K562 (cell line): ENCODE results near the gene PRDX2. TPM values are rescaled to one million over a fixed set of nuclear protein-coding genes. Genes with fewer than 3 reads are reported as not detected.

Experiments
- ASH1L ChIP-seq: fragments of 450-650 bp; IDR thresholded peaks from 2 replicates; pipeline ENCODE4 v1.6.1; 2018; ENCODE audit warnings: borderline replicate concordance, mild to moderate bottlenecking, low read depth; ENCODE audit not compliant: partially characterized antibody
- CREB3 ChIP-seq: fragments of 450-650 bp; conservative IDR thresholded peaks from 2 replicates; pipeline ENCODE4 v1.6.1; 2016; ENCODE audit warnings: missing genetic modification characterization, low read depth, mild to moderate bottlenecking, missing compliant biosample characterization, moderate library complexity
- CREBBP ChIP-seq: IDR thresholded peaks from one replicate; pipeline ENCODE4 v1.6.1; 2012; ENCODE audit warnings: low read depth, mild to moderate bottlenecking, control low read depth, inconsistent platforms, low read length
- DEAF1 ChIP-seq: fragments of 450-650 bp; formaldehyde crosslinking; IDR thresholded peaks from 2 replicates; pipeline ENCODE4 v1.4.0; 2020; ENCODE audit warnings: mild to moderate bottlenecking, moderate library complexity
- ETV1 ChIP-seq: fragments of 450-650 bp; conservative IDR thresholded peaks from 2 replicates; pipeline ENCODE4 v1.6.1; 2016; ENCODE audit warnings: missing genetic modification characterization, control low read depth, low read depth, missing compliant biosample characterization
- FOS ChIP-seq: IDR thresholded peaks from 3 replicates; pipeline ENCODE4 v1.6.1; 2011; ENCODE audit not compliant: insufficient read length; ENCODE audit errors: extremely low read depth
- HEY1 ChIP-seq: fragments of 250-450 bp; sonication (Bioruptor Pico); IDR thresholded peaks from 2 replicates; pipeline ENCODE4 v1.5.0; 2020; ENCODE audit warnings: mild to moderate bottlenecking, moderate library complexity, borderline replicate concordance
- KAT7 ChIP-seq: sonication (generic); formaldehyde crosslinking; IDR thresholded peaks from 2 replicates; pipeline ENCODE4 v1.8.0; 2022; ENCODE audit warnings: missing genetic modification reagents, mild to moderate bottlenecking, borderline replicate concordance
- PHB ChIP-seq: fragments of 250-450 bp; sonication (Bioruptor Pico); IDR thresholded peaks from 2 replicates; pipeline ENCODE4 v1.5.0; 2021
- SMC3 ChIP-seq: conservative IDR thresholded peaks from 2 replicates; pipeline ENCODE4 v1.6.1; 2011; ENCODE audit warnings: low read depth, low read length, improper control_type of control experiment; ENCODE audit not compliant: insufficient read depth
- SREBF2 ChIP-seq: sonication (generic); formaldehyde crosslinking; IDR thresholded peaks from 2 replicates; pipeline ENCODE4 v1.4.0; 2020; ENCODE audit warnings: mild to moderate bottlenecking, missing genetic modification reagents
- TAF1 ChIP-seq: IDR thresholded peaks from 2 replicates; pipeline ENCODE4 v1.6.1; 2011; ENCODE audit warnings: mild to moderate bottlenecking, low read length, moderate library complexity; ENCODE audit not compliant: insufficient read depth, control insufficient read depth, severe bottlenecking; ENCODE audit errors: extremely low read depth
- TSHZ1 ChIP-seq: fragments of 250-450 bp; sonication (Bioruptor Pico); IDR thresholded peaks from 2 replicates; pipeline ENCODE4 v1.4.0; 2020; ENCODE audit warnings: mild to moderate bottlenecking, moderate library complexity
- ZNF121 ChIP-seq: sonication (generic); formaldehyde crosslinking; conservative IDR thresholded peaks from 2 replicates; pipeline ENCODE4 v1.8.0; 2022; ENCODE audit warnings: missing genetic modification reagents
- ZNF224 ChIP-seq: sonication (generic); formaldehyde crosslinking; IDR thresholded peaks from 2 replicates; pipeline ENCODE4 v1.8.0; 2022; ENCODE audit warnings: mild to moderate bottlenecking, missing genetic modification reagents
- ZNF263 ChIP-seq: sonication (generic); formaldehyde crosslinking; IDR thresholded peaks from 2 replicates; pipeline ENCODE4 v1.8.0; 2022; ENCODE audit warnings: mild to moderate bottlenecking, missing genetic modification reagents, borderline replicate concordance
- ZNF551 ChIP-seq: fragments of 250-450 bp; sonication (Bioruptor Pico); IDR thresholded peaks from 2 replicates; pipeline ENCODE4 v1.5.0; 2021; ENCODE audit warnings: mild to moderate bottlenecking, moderate library complexity
- ZNF717 ChIP-seq: fragments of 250-450 bp; sonication (Bioruptor Pico); IDR thresholded peaks from 2 replicates; pipeline ENCODE4 v1.5.0; 2021
- polyA plus RNA-seq, 8 experiments: library from polyadenylated mRNA; depleted of rRNA in 4 of 8; stranded (reverse) in 5 of 8; unstranded in 3 of 8; fragments of >200 nt; fragmentation: Nextera tagmentation in 2 of 8; fragmentation: Illumina TruSeq in 1 of 8; extraction: Ambion mirVana in 2 of 8; extraction: Trizol in 1 of 8; gene quantifications; 2 replicates each; pipeline versions ENCODE4 v1.2.1 to v1.2.3, GENCODE V29; 2011 to 2014; ENCODE audit warnings: inconsistent platforms in 1 of 8, missing spikeins in 1 of 8
- total RNA-seq, 7 experiments: library from RNA; depleted of rRNA in 6 of 7; stranded (reverse); fragments of >200 nt in 6 of 7; fragmentation: Illumina TruSeq in 2 of 7; extraction: Trizol in 2 of 7; gene quantifications; 2 replicates each; pipeline versions ENCODE4 v1.2.1 to v1.2.3, GENCODE V29; 2011 to 2021; ENCODE audit warnings: low replicate concordance in 1 of 7
- TF ChIP-seq, protein P1 (sequence below): IDR thresholded peaks from 2 replicates; pipeline ENCODE4 v1.6.1; 2014; ENCODE audit warnings: antibody characterized with exemption
- TF ChIP-seq, protein P2 (sequence below): sonication (generic); formaldehyde crosslinking; IDR thresholded peaks from 2 replicates; pipeline ENCODE4 v1.8.0; 2022; ENCODE audit warnings: mild to moderate bottlenecking, missing genetic modification reagents

The PRDX2 gene
- total and polyA plus RNA-seq, 9 of the 15 experiments (the other 6 are each of a cell fraction or from before 2014, with no cell fraction given) = 206 to 1,183 (median 415) TPM

GRCh38 chr19:12786141-12786870 lies 15.3 kb downstream of the PRDX2 start (continued):
- TF ChIP-seq TSHZ1 (CRISPR knock-in tag) (no peak), ETV1 (tag) (no peak), ZNF224 (CRISPR knock-in tag) (no peak), TAF1 (no peak), ASH1L (no peak), FOS (no peak), ZNF121 (CRISPR knock-in tag) (no peak), SMC3 (no peak), KAT7 (CRISPR knock-in tag) (no peak), CREBBP (no peak), PHB (no peak), ZNF263 (CRISPR knock-in tag) (no peak), HEY1 (CRISPR knock-in tag) (no peak), ZNF551 (CRISPR knock-in tag) (no peak), ZNF717 (CRISPR knock-in tag) (no peak), SREBF2 (no peak), CREB3 (no peak), DEAF1 (CRISPR knock-in tag) (no peak)
- TF ChIP-seq, protein P1, sequence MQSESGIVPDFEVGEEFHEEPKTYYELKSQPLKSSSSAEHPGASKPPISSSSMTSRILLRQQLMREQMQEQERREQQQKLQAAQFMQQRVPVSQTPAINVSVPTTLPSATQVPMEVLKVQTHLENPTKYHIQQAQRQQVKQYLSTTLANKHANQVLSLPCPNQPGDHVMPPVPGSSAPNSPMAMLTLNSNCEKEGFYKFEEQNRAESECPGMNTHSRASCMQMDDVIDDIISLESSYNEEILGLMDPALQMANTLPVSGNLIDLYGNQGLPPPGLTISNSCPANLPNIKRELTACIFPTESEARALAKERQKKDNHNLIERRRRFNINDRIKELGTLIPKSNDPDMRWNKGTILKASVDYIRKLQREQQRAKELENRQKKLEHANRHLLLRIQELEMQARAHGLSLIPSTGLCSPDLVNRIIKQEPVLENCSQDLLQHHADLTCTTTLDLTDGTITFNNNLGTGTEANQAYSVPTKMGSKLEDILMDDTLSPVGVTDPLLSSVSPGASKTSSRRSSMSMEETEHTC = no peak
- TF ChIP-seq, protein P2, sequence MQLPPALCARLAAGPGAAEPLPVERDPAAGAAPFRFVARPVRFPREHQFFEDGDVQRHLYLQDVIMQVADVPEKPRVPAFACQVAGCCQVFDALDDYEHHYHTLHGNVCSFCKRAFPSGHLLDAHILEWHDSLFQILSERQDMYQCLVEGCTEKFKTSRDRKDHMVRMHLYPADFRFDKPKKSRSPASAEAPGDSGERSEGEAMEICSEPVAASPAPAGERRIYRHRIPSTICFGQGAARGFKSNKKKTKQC (CRISPR knock-in tag) = no peak
